Prostate gland (tissue), 2 donors: ENCODE data around the gene SH2D4B. TPM values are rescaled to one million over a fixed set of nuclear protein-coding genes. Genes with fewer than 3 reads are reported as not detected.

Experiments used
- DNase-seq: peaks from one replicate; pipeline ENCODE4 v3.0.0-alpha.2; 2019; ENCODE audit warnings: low spot score
- H3K27ac ChIP-seq, 2 donors: fragments of 200-600 bp; sonication (generic); 2 replicates each; pipeline ENCODE4 v1.5.1; 2017 to 2019
- H3K27me3 ChIP-seq: fragments of 200-600 bp; sonication (generic); replicated peaks from 2 replicates; pipeline ENCODE4 v1.5.1; 2019; ENCODE audit not compliant: insufficient read depth
- H3K36me3 ChIP-seq, 2 donors: fragments of 200-600 bp; sonication (generic); 1 replicate in 1 of 2; 2 replicates in 1 of 2; pipeline versions ENCODE4 v1.5.1 to v1.8.1; 2017 to 2019
- H3K4me1 ChIP-seq: fragments of 200-600 bp; sonication (generic); replicated peaks from 2 replicates; pipeline ENCODE4 v1.5.1; 2019
- H3K4me3 ChIP-seq, 2 donors: fragments of 200-600 bp; sonication (generic); 2 replicates each; pipeline ENCODE4 v1.5.1; 2017 to 2019
- H3K9me3 ChIP-seq: fragments of 200-600 bp; sonication (generic); 2 replicates; pipeline ENCODE4 v1.5.1; 2017
- POLR2A ChIP-seq: fragments of 450-650 bp; IDR thresholded peaks from one replicate; pipeline ENCODE4 v1.6.1; 2016; ENCODE audit warnings: antibody characterized with exemption, mild to moderate bottlenecking
- POLR2AphosphoS5 ChIP-seq: sonication (generic); formaldehyde crosslinking; IDR thresholded peaks from one replicate; pipeline ENCODE4 v1.6.1; 2017; ENCODE audit warnings: antibody characterized with exemption
- WGBS: methylation state at CpG from one replicate; pipeline ENCODE4 v1.1.5; 2018; 5-methylcytosine and 5-hydroxymethylcytosine counted together
- intact Hi-C: fragments of 100-400 bp; cut with DNase I; formaldehyde crosslinking; loops from one replicate; pipeline ENCODE4 v1.14.2; 2022
- total RNA-seq, 2 donors: library from RNA; depleted of rRNA; stranded (reverse); fragments of >200 nt; gene quantifications; one replicate each; pipeline ENCODE4 v1.1.0, GENCODE V29; 2016
- TF ChIP-seq, protein P1 (sequence below), 4 experiments: fragments of 200-600 bp in 2 of 4; fragments of 450-650 bp in 2 of 4; sonication (generic) in 2 of 4; IDR thresholded peaks; 1 replicate in 3 of 4; 2 replicates in 1 of 4; pipeline ENCODE4 v1.5.1; 2016 to 2019; ENCODE audit warnings: antibody characterized with exemption in 4 of 4, mild to moderate bottlenecking in 2 of 4, moderate library complexity in 2 of 4

SH2D4B gene
- total RNA-seq, 2 donors from 2014 or later = 0.40 TPM; not detected in 1

DNA sequence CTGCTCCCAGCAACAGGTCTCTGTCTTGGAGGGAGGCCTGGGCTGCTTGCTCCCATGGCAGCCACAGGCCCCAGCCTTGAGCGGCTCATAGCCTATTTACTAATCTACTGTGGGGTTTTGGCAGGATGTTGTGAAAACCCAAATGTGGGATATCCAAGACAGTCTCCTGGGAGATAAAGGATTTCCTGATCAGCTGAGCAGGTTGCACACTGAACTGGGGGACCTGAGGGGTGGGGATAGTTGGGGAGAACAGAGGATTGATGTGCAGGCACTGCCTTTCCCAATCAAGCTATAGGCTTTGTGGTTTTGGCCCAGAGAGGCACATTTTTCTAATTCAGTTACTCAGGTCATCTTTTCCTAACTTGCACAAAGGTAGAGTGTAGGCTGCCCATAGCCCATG, 92.6 kb downstream of the SH2D4B start:
- Histone ChIP-seq H3K4me3 (no peak overlapping the region), H3K27ac (no peak overlapping the region), H3K36me3 (no peaks in the 10 kb centered on the region), H3K27me3 (no peaks in the 10 kb centered on the region), H3K9me3 (no peaks in the 10 kb centered on the region), H3K4me1 (no peaks in the 10 kb centered on the region)
- DNase-seq = no peak
- intact Hi-C loops = no loop called here
- WGBS = 92% methylated on average over 1 of the region's 1 CpG
- TF ChIP-seq, protein P1, sequence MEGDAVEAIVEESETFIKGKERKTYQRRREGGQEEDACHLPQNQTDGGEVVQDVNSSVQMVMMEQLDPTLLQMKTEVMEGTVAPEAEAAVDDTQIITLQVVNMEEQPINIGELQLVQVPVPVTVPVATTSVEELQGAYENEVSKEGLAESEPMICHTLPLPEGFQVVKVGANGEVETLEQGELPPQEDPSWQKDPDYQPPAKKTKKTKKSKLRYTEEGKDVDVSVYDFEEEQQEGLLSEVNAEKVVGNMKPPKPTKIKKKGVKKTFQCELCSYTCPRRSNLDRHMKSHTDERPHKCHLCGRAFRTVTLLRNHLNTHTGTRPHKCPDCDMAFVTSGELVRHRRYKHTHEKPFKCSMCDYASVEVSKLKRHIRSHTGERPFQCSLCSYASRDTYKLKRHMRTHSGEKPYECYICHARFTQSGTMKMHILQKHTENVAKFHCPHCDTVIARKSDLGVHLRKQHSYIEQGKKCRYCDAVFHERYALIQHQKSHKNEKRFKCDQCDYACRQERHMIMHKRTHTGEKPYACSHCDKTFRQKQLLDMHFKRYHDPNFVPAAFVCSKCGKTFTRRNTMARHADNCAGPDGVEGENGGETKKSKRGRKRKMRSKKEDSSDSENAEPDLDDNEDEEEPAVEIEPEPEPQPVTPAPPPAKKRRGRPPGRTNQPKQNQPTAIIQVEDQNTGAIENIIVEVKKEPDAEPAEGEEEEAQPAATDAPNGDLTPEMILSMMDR (IDR thresholded peaks at IDR 0.05) = no peak
- TF ChIP-seq POLR2AphosphoS5 (no peak), POLR2A (no peak)

- Histone ChIP-seq H3K9me3 (no peaks in the 10 kb centered on the region), H3K27me3 (no peaks in the 10 kb centered on the region), H3K4me1 (no peaks in the 10 kb centered on the region), H3K36me3 (no peaks in the 10 kb centered on the region), H3K4me3 (no peak overlapping the region), H3K27ac (no peak overlapping the region)
- no peak for DNase-seq
- WGBS = 89% methylated on average over 6 of the region's 7 CpGs
- intact Hi-C loops = no loop called here
- TF ChIP-seq POLR2A = no peak
- TF ChIP-seq POLR2AphosphoS5 = no peak
- TF ChIP-seq, protein P1 (IDR thresholded peaks at IDR 0.05) = no peak
Observed at GRCh38 chr10:80632742-80633141, 95.0 kb downstream of the SH2D4B start.

DNA sequence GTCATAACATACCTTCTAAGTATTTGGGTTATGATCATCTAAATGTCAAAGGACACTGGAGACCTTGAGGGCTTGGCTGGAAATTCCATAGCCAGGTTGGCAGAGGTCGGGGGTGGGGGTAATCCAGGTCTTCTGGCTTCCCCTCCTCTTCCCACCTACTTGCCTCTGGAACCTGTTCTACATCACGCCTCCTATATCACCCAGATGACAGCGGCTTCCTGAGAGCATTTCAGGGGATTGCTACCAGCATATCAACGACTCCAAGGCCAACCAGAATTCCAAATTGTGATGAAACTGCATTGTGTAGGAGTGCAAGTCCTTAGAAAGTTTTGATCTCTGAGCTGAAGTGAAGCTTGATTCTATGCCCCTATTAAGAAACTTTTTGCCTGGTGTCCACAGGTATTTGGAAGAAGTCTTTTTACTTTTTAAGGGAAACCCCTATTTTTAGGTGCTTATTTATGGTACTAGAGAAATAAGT, 95.7 kb downstream of the SH2D4B start:
- intact Hi-C loops = no loop called here
- no peak for DNase-seq
- 59% methylated on average over 4 of the region's 4 CpGs for WGBS
- H3K9me3 ChIP-seq = no peaks in the 10 kb centered on the region
- H3K4me3 ChIP-seq = no peak overlapping the region
- TF ChIP-seq, protein P1 (IDR thresholded peaks at IDR 0.05) = no peak
- TF ChIP-seq POLR2A (no peak), POLR2AphosphoS5 (no peak)
- H3K4me1 ChIP-seq = no peaks in the 10 kb centered on the region
- no peak overlapping the region for H3K27ac ChIP-seq
- H3K36me3 ChIP-seq = no peaks in the 10 kb centered on the region
- H3K27me3 ChIP-seq = no peaks in the 10 kb centered on the region

DNA sequence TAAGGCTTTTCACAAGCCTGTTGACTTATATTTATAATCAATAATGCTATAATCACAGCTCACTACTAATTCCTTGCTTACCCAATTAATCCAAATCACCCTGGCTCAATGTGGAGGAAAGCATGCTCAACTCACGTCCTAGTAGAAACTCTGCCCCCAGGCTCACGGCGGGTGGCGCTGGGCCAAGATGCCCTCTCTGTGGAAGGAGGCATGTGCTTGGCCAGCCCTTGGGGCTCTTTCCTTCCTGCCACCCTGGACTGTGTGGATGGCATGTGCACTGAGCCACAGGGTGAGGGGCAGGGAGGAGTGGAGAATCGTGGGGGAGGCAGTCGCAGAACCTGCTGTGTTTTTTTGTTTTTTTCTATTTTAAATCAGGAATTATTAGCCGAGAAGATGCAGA, 96.2 kb downstream of the SH2D4B start:
- Histone ChIP-seq H3K27ac (no peak overlapping the region), H3K4me1 (no peaks in the 10 kb centered on the region), H3K27me3 (no peaks in the 10 kb centered on the region), H3K9me3 (no peaks in the 10 kb centered on the region), H3K36me3 (no peaks in the 10 kb centered on the region), H3K4me3 (no peak overlapping the region)
- no peak for TF ChIP-seq POLR2A
- TF ChIP-seq, protein P1 (IDR thresholded peaks at IDR 0.05) = no peak
- TF ChIP-seq POLR2AphosphoS5 = no peak
- intact Hi-C loops = no loop called here
- WGBS = 79% methylated on average over 7 of the region's 7 CpGs
- DNase-seq = no peak

- H3K36me3 ChIP-seq = no peaks in the 10 kb centered on the region
- no peak overlapping the region for H3K27ac ChIP-seq
- intact Hi-C loops = no loop called here
- no peaks in the 10 kb centered on the region for H3K9me3 ChIP-seq
- no peak for TF ChIP-seq POLR2AphosphoS5
- TF ChIP-seq, protein P1 (IDR thresholded peaks at IDR 0.05) = no peak
- TF ChIP-seq POLR2A = no peak
- H3K4me1 ChIP-seq = no peaks in the 10 kb centered on the region
- H3K27me3 ChIP-seq = no peaks in the 10 kb centered on the region
- 33% methylated on average over 5 of the region's 5 CpGs for WGBS
- no peak for DNase-seq
- no peak overlapping the region for H3K4me3 ChIP-seq
Observed at GRCh38 chr10:80642661-80643060, 105.0 kb downstream of the SH2D4B start.
